HepG2 (cell line): ENCODE measurements around the gene HRCT1. TPM values are rescaled to one million over a fixed set of nuclear protein-coding genes. Genes with fewer than 3 reads are reported as not detected.

Source experiments
- NFYB ChIP-seq: sonication (generic); formaldehyde crosslinking; IDR thresholded peaks from 2 replicates; pipeline ENCODE4 v1.4.0; 2020; ENCODE audit warnings: missing genetic modification reagents
- ZNF772 ChIP-seq: sonication (generic); formaldehyde crosslinking; IDR thresholded peaks from 2 replicates; pipeline ENCODE4 v1.5.0; 2020; ENCODE audit warnings: mild to moderate bottlenecking, missing genetic modification reagents
- polyA plus RNA-seq, 8 experiments: library from polyadenylated mRNA; depleted of rRNA in 3 of 8; stranded (reverse) in 7 of 8; unstranded in 1 of 8; fragments of >200 nt; fragmentation: Illumina TruSeq in 4 of 8; extraction: Trizol in 4 of 8; gene quantifications; 2 replicates each; pipeline versions ENCODE4 v1.2.1 to v1.2.3, GENCODE V29; 2011 to 2016; ENCODE audit warnings: low read depth in 4 of 8, missing spikeins in 1 of 8, mixed read lengths in 1 of 8; ENCODE audit not compliant: insufficient read depth in 1 of 8
- total RNA-seq, 5 experiments: library from RNA; depleted of rRNA; stranded (reverse); fragments of >200 nt; fragmentation: Illumina TruSeq; extraction: Trizol; gene quantifications; 2 replicates each; pipeline ENCODE4 v1.2.3, GENCODE V29; 2016; ENCODE audit warnings: low read depth in 1 of 5
- TF ChIP-seq, protein P1 (sequence below): sonication (generic); formaldehyde crosslinking; IDR thresholded peaks from 2 replicates; pipeline ENCODE4 v1.4.0; 2020; ENCODE audit warnings: missing genetic modification reagents
- TF ChIP-seq, protein P2 (sequence below): sonication (generic); formaldehyde crosslinking; IDR thresholded peaks from 2 replicates; pipeline ENCODE4 v1.5.1; 2020; ENCODE audit warnings: mild to moderate bottlenecking, missing genetic modification reagents, moderate library complexity
- TF ChIP-seq, protein P3 (sequence below): sonication (generic); formaldehyde crosslinking; IDR thresholded peaks from 2 replicates; pipeline ENCODE4 v1.9.0; 2021; ENCODE audit warnings: missing genetic modification reagents, borderline replicate concordance

The HRCT1 gene
- total and polyA plus RNA-seq, 2 of the 13 experiments (the other 11 are each of a cell fraction or from before 2014, with no cell fraction given), result 0.13 TPM; not detected in 1

DNA sequence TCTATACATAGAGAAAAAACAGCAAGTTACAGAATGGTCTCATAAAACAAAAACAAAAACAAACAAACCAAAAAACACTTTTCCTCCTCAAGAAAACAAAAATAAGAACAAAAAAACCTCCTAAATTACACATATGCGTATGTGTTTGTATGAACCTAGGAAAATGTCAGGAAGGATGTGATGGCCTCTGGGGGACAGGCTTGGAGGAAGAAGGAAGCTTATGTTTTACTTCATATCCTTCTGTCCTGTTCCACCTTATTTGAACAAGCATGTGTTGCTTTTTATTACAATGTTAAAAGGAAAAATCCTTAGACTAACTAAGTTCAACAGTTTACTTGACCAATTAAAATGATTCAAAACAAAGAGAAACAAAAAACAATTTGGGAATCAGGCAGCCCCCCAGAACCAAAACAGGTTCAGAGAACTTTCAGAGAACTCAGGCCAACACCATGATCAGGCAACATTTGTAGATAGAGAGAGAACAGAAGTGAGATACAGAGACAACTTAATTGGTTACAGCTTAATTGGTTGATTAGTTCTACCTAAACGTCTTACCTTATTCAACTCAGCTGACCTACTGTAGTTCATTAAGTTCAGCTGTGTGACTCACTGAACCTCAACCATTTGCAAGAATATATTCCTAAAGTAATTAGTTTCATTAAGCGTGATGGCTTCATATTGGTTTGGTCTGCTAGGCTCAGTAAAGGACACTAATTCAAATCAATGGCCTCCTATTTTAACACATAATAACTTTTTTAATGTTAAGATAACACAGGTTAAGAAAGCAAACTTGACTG, 13.4 kb downstream of the HRCT1 start (continued):
- TF ChIP-seq, protein P1, sequence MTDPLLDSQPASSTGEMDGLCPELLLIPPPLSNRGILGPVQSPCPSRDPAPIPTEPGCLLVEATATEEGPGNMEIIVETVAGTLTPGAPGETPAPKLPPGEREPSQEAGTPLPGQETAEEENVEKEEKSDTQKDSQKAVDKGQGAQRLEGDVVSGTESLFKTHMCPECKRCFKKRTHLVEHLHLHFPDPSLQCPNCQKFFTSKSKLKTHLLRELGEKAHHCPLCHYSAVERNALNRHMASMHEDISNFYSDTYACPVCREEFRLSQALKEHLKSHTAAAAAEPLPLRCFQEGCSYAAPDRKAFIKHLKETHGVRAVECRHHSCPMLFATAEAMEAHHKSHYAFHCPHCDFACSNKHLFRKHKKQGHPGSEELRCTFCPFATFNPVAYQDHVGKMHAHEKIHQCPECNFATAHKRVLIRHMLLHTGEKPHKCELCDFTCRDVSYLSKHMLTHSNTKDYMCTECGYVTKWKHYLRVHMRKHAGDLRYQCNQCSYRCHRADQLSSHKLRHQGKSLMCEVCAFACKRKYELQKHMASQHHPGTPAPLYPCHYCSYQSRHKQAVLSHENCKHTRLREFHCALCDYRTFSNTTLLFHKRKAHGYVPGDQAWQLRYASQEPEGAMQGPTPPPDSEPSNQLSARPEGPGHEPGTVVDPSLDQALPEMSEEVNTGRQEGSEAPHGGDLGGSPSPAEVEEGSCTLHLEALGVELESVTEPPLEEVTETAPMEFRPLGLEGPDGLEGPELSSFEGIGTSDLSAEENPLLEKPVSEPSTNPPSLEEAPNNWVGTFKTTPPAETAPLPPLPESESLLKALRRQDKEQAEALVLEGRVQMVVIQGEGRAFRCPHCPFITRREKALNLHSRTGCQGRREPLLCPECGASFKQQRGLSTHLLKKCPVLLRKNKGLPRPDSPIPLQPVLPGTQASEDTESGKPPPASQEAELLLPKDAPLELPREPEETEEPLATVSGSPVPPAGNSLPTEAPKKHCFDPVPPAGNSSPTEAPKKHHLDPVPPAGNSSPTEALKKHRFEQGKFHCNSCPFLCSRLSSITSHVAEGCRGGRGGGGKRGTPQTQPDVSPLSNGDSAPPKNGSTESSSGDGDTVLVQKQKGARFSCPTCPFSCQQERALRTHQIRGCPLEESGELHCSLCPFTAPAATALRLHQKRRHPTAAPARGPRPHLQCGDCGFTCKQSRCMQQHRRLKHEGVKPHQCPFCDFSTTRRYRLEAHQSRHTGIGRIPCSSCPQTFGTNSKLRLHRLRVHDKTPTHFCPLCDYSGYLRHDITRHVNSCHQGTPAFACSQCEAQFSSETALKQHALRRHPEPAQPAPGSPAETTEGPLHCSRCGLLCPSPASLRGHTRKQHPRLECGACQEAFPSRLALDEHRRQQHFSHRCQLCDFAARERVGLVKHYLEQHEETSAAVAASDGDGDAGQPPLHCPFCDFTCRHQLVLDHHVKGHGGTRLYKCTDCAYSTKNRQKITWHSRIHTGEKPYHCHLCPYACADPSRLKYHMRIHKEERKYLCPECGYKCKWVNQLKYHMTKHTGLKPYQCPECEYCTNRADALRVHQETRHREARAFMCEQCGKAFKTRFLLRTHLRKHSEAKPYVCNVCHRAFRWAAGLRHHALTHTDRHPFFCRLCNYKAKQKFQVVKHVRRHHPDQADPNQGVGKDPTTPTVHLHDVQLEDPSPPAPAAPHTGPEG (CRISPR knock-in tag), result no peak
- TF ChIP-seq ZNF772 (no peak), NFYB (CRISPR knock-in tag) (no peak)
- TF ChIP-seq, protein P2, sequence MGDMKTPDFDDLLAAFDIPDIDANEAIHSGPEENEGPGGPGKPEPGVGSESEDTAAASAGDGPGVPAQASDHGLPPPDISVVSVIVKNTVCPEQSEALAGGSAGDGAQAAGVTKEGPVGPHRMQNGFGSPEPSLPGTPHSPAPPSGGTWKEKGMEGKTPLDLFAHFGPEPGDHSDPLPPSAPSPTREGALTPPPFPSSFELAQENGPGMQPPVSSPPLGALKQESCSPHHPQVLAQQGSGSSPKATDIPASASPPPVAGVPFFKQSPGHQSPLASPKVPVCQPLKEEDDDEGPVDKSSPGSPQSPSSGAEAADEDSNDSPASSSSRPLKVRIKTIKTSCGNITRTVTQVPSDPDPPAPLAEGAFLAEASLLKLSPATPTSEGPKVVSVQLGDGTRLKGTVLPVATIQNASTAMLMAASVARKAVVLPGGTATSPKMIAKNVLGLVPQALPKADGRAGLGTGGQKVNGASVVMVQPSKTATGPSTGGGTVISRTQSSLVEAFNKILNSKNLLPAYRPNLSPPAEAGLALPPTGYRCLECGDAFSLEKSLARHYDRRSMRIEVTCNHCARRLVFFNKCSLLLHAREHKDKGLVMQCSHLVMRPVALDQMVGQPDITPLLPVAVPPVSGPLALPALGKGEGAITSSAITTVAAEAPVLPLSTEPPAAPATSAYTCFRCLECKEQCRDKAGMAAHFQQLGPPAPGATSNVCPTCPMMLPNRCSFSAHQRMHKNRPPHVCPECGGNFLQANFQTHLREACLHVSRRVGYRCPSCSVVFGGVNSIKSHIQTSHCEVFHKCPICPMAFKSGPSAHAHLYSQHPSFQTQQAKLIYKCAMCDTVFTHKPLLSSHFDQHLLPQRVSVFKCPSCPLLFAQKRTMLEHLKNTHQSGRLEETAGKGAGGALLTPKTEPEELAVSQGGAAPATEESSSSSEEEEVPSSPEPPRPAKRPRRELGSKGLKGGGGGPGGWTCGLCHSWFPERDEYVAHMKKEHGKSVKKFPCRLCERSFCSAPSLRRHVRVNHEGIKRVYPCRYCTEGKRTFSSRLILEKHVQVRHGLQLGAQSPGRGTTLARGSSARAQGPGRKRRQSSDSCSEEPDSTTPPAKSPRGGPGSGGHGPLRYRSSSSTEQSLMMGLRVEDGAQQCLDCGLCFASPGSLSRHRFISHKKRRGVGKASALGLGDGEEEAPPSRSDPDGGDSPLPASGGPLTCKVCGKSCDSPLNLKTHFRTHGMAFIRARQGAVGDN, result no peak
- TF ChIP-seq, protein P3, sequence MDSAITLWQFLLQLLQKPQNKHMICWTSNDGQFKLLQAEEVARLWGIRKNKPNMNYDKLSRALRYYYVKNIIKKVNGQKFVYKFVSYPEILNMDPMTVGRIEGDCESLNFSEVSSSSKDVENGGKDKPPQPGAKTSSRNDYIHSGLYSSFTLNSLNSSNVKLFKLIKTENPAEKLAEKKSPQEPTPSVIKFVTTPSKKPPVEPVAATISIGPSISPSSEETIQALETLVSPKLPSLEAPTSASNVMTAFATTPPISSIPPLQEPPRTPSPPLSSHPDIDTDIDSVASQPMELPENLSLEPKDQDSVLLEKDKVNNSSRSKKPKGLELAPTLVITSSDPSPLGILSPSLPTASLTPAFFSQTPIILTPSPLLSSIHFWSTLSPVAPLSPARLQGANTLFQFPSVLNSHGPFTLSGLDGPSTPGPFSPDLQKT (CRISPR knock-in tag), result no peak
